ENCODE data around the gene AXL. TPM values are rescaled to one million over a fixed set of nuclear protein-coding genes. Genes with fewer than 3 reads are reported as not detected.

Gene AXL
- total and polyA plus RNA-seq, 2 experiments from 2014 or later: 15.0 to 45.9 TPM

- Histone ChIP-seq H3K9me3 (ENCODE audit: low read depth) (no peaks in the 10 kb centered on the region), H3K4me3 (no peak overlapping the region), H3K36me3 (replicated peaks; ENCODE audit: insufficient read depth, low read depth) (no peaks in the 10 kb centered on the region), H3K9me2 (replicated peaks; ENCODE audit: insufficient read depth) (no peaks in the 10 kb centered on the region), H4K20me1 (ENCODE audit: insufficient read depth, poor library complexity, severe bottlenecking) (no peaks in the 10 kb centered on the region), H3K27ac (no peak overlapping the region), H2AFZ (no peak overlapping the region), H3K4me1 (ENCODE audit: insufficient read depth) (no peaks in the 10 kb centered on the region), H3K4me2 (no peak overlapping the region), H3K27me3 (no peaks in the 10 kb centered on the region), H3K79me2 (no peaks in the 10 kb centered on the region)
- 97% methylated on average over 9 of the region's 9 CpGs for WGBS (ENCODE audit: low lambda C conversion rate, missing lambda C conversion rate)
- DNase-seq (ENCODE audit: low spot score): no peak
- TF ChIP-seq EZH2phosphoT487 (IDR thresholded peaks at IDR 0.05; ENCODE audit: low read depth, severe bottlenecking, unreplicated experiment) (no peak), CTCF (IDR thresholded peaks at IDR 0.05; ENCODE audit: poor library complexity) (no peak), EZH2 (IDR thresholded peaks at IDR 0.05; ENCODE audit: borderline replicate concordance) (no peak)
These were observed 30.8 kb downstream of the AXL start for GRCh38 chr19:41249707-41250423.

- no peak for DNase-seq (ENCODE audit: low spot score)
- WGBS (ENCODE audit: low lambda C conversion rate, missing lambda C conversion rate): 94% methylated on average over 6 of the region's 6 CpGs
- Histone ChIP-seq H3K9me3 (ENCODE audit: low read depth) (no peaks in the 10 kb centered on the region), H3K79me2 (no peaks in the 10 kb centered on the region), H3K27ac (no peak overlapping the region), H4K20me1 (ENCODE audit: insufficient read depth, poor library complexity, severe bottlenecking) (no peaks in the 10 kb centered on the region), H3K4me3 (no peak overlapping the region), H3K27me3 (no peaks in the 10 kb centered on the region), H2AFZ (no peak overlapping the region), H3K36me3 (replicated peaks; ENCODE audit: insufficient read depth, low read depth) (no peaks in the 10 kb centered on the region), H3K4me1 (ENCODE audit: insufficient read depth) (no peaks in the 10 kb centered on the region), H3K9me2 (replicated peaks; ENCODE audit: insufficient read depth) (no peaks in the 10 kb centered on the region), H3K4me2 (no peak overlapping the region)
- TF ChIP-seq CTCF (IDR thresholded peaks at IDR 0.05; ENCODE audit: poor library complexity) (no peak), EZH2 (IDR thresholded peaks at IDR 0.05; ENCODE audit: borderline replicate concordance) (no peak), EZH2phosphoT487 (IDR thresholded peaks at IDR 0.05; ENCODE audit: low read depth, severe bottlenecking, unreplicated experiment) (no peak)
These were observed 34.6 kb downstream of the AXL start for GRCh38 chr19:41253660-41254059.

GRCh38 chr19:41255171-41255570 lies 36.1 kb downstream of the AXL start:
- Histone ChIP-seq H3K36me3 (replicated peaks; ENCODE audit: insufficient read depth, low read depth) (no peaks in the 10 kb centered on the region), H3K4me1 (ENCODE audit: insufficient read depth) (no peaks in the 10 kb centered on the region), H3K4me3 (no peak overlapping the region), H3K27me3 (no peaks in the 10 kb centered on the region), H3K9me3 (ENCODE audit: low read depth) (no peaks in the 10 kb centered on the region), H2AFZ (no peak overlapping the region), H3K9me2 (replicated peaks; ENCODE audit: insufficient read depth) (no peaks in the 10 kb centered on the region), H3K79me2 (no peaks in the 10 kb centered on the region), H4K20me1 (ENCODE audit: insufficient read depth, poor library complexity, severe bottlenecking) (no peaks in the 10 kb centered on the region), H3K4me2 (no peak overlapping the region), H3K27ac (no peak overlapping the region)
- no peak for DNase-seq (ENCODE audit: low spot score)
- TF ChIP-seq EZH2 (IDR thresholded peaks at IDR 0.05; ENCODE audit: borderline replicate concordance) (no peak), CTCF (IDR thresholded peaks at IDR 0.05; ENCODE audit: poor library complexity) (no peak), EZH2phosphoT487 (IDR thresholded peaks at IDR 0.05; ENCODE audit: low read depth, severe bottlenecking, unreplicated experiment) (no peak)
